ENCODE results near the gene CFAP100.

The CFAP100 gene

GRCh38 chr3:126413693-126414080 is 19.0 kb downstream of the CFAP100 start:
- H3K27ac ChIP-seq, result no peak overlapping the region
- TF ChIP-seq CTCF (IDR thresholded peaks at IDR 0.05; ENCODE audit: low read depth, low read length, missing control alignments), result no peak
- in situ Hi-C loops (cut with HindIII; ENCODE audit: low pct_ligation_motif_present, low sequenced_read_pairs), result no loop called here

GRCh38 chr3:126414406-126414805 is 19.7 kb downstream of the CFAP100 start:
- DNase-seq, result no peak
- Histone ChIP-seq H3K4me3 (ENCODE audit: low read depth, low read length) (no peak overlapping the region), H3K27me3 (replicated peaks) (peaks cover 8% of the 10 kb centered on the region), H3K27ac (no peak overlapping the region), H3K36me3 (replicated peaks) (no peaks in the 10 kb centered on the region)
- no peak for TF ChIP-seq CTCF (IDR thresholded peaks at IDR 0.05; ENCODE audit: low read depth, low read length, missing control alignments)
- in situ Hi-C loops (cut with HindIII; ENCODE audit: low pct_ligation_motif_present, low sequenced_read_pairs), result no loop called here

More at GRCh38 chr3:126413693-126414080, 19.0 kb downstream of the CFAP100 start:
- DNase-seq, result no peak
- Histone ChIP-seq H3K4me3 (ENCODE audit: low read depth, low read length) (no peak overlapping the region), H3K36me3 (replicated peaks) (no peaks in the 10 kb centered on the region), H3K27me3 (replicated peaks) (peaks cover 8% of the 10 kb centered on the region)

GRCh38 chr3:126414961-126415660 is 20.4 kb downstream of the CFAP100 start:
- Histone ChIP-seq H3K36me3 (replicated peaks) (no peaks in the 10 kb centered on the region), H3K4me3 (ENCODE audit: low read depth, low read length) (no peak overlapping the region), H3K27ac (no peak overlapping the region), H3K27me3 (replicated peaks) (peaks cover 8% of the 10 kb centered on the region)
- TF ChIP-seq CTCF (IDR thresholded peaks at IDR 0.05; ENCODE audit: low read depth, low read length, missing control alignments), result no peak
- DNase-seq, result no peak
- in situ Hi-C loops (cut with HindIII; ENCODE audit: low pct_ligation_motif_present, low sequenced_read_pairs), result no loop called here

- no peaks in the 10 kb centered on the region for H3K36me3 ChIP-seq (replicated peaks)
- no peak overlapping the region for H3K27ac ChIP-seq
- no peak for DNase-seq
- no peak overlapping the region for H3K4me3 ChIP-seq (ENCODE audit: low read depth, low read length)
- in situ Hi-C loops (cut with HindIII; ENCODE audit: low pct_ligation_motif_present, low sequenced_read_pairs), result no loop called here
- H3K27me3 ChIP-seq (replicated peaks), result peaks cover 8% of the 10 kb centered on the region
- TF ChIP-seq CTCF (IDR thresholded peaks at IDR 0.05; ENCODE audit: low read depth, low read length, missing control alignments), result no peak
Observed at GRCh38 chr3:126415661-126416591, 21.2 kb downstream of the CFAP100 start.

- in situ Hi-C loops (cut with HindIII; ENCODE audit: low pct_ligation_motif_present, low sequenced_read_pairs), result no loop called here
- no peak overlapping the region for H3K27ac ChIP-seq
- peaks cover 8% of the 10 kb centered on the region for H3K27me3 ChIP-seq (replicated peaks)
- TF ChIP-seq CTCF (IDR thresholded peaks at IDR 0.05; ENCODE audit: low read depth, low read length, missing control alignments), result no peak
- DNase-seq, result no peak
- no peaks in the 10 kb centered on the region for H3K36me3 ChIP-seq (replicated peaks)
- no peak overlapping the region for H3K4me3 ChIP-seq (ENCODE audit: low read depth, low read length)
Observed at GRCh38 chr3:126416943-126417342, 22.2 kb downstream of the CFAP100 start.

Measured in brain microvascular endothelial cell (primary cell).